IPS DF 19.7 (cell line): ENCODE results near the gene MCTP1.

Experiments
- DNase-seq: peaks from one replicate; pipeline ENCODE4 v3.0.0-alpha.2; 2013; ENCODE audit warnings: low read depth, low spot score

The MCTP1 gene

DNA sequence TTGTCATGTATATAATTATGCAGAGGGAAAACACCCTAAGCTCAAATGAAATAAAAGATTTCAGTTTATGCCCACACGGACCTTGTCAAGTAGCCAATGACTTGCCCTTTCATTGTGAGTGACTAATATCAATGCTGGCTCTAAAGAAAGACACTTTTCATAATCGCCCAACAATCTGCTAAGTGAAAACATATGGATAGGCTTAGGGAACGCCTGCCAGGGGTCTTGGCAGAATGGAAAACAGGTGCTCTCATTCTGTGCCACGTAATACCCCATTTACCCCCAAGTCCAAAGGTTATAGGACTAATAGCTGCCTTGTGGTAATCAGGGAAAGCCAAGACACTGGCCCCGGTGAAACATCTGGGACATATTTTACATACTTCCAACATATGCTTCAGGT, 508.7 kb downstream of the MCTP1 start:
- DNase-seq, result no peak

DNA sequence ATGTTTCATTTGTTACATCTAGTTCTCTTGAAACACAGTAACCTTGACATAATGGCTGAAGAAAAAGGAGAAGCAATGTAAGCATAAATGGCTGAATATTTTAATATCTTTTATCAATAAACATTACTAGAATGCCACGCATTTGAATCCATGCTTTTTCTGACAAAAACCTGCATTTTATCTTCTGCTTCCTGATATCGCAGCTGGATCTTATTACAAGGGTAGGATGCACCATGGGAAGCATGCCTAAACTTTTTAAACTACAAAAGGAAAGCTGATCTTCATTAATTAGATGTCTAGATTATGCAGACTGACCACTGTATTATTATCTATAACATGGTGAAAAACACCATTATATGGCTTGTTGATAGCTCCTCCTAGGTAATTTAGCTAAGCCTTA, 509.8 kb downstream of the MCTP1 start:
- DNase-seq, result no peak

DNA sequence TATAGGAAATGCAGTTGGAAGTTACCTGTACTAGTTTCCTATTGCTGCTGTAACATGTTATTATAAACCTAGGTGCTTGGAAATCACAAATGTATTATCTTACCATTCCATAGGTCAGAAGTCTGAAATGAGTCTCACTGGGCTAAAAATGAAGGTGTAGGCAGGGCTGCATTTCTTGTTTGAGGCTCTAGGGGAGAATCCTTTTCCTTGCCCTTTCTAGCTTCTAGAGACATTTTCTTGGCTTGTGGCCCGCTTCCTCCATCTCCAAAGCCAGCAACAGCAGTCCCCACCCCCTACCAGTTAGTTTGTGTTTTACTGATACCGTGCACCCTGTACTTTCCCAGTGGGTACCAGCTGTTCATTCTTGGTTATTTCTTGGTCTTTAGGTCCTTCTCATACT, 513.2 kb downstream of the MCTP1 start:
- DNase-seq, result no peak

- no peak for DNase-seq
These were observed 514.9 kb downstream of the MCTP1 start for GRCh38 chr5:94769996-94770395.

- DNase-seq, result no peak
These were observed 523.1 kb downstream of the MCTP1 start for GRCh38 chr5:94761786-94762185.

DNA sequence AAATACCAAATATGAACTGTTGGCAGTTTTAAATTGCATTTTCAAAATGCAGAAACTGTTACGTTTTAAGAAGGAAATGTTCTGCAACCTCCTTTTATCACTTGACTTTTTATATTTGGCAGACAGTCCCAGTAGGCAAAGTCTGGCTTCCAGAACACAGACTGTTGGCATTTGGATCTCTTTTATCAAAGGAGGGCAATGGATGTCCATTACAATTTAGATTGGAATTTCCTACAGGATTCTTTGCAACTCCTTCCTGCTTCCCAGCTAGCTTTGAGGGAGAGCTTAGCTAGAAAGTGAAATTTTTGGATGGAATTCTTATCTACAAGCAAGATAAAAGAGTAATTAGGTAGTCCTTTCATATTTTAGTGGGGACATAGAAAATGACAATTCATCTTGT, 523.8 kb downstream of the MCTP1 start:
- DNase-seq, result no peak

GRCh38 chr5:94759961-94760360, 524.9 kb downstream of the MCTP1 start:
- DNase-seq, result no peak

DNA sequence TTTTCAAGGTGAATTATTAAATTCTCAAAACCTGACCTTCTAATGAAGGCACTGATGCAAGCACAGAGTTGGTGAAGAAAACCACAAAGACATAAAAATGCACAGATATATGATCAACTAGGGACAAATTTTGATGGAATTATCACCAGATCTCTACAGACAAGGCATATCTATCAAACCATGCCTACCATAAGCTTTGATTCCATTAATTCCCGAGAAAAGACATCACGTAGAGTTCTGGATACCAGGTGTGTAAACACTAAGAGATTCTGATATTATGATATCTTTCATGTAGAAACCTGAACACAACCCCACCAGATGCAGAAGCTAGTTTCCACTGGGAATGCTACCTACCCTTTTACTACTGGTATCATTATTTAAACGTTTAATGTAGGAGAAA, 525.9 kb downstream of the MCTP1 start:
- DNase-seq, result no peak

DNA sequence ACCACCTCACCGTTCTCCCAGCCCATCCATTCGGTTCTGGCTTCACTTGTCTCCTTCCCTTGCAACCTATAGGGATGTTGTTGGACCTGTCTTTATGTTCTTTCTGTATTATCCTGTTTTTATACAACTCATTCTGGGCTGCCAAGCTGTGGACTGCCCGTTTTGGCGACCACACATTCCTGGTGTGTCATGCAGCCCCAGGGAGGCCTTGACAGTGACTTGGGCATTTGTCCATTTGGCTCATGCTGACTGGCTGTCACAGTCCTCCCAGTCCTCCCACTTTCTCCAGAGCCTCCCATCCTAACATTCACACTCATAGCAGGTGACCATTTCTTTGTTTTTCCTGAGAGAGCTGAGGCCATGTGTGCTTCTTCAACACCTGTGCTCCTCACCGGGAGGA, 530.1 kb downstream of the MCTP1 start:
- DNase-seq, result no peak

GRCh38 chr5:94751460-94751859, 533.4 kb downstream of the MCTP1 start:
- DNase-seq, result no peak

- no peak for DNase-seq
These were observed 534.2 kb downstream of the MCTP1 start for GRCh38 chr5:94750681-94751080.

- DNase-seq, result no peak
These were observed 535.9 kb downstream of the MCTP1 start for GRCh38 chr5:94749042-94749441.

DNA sequence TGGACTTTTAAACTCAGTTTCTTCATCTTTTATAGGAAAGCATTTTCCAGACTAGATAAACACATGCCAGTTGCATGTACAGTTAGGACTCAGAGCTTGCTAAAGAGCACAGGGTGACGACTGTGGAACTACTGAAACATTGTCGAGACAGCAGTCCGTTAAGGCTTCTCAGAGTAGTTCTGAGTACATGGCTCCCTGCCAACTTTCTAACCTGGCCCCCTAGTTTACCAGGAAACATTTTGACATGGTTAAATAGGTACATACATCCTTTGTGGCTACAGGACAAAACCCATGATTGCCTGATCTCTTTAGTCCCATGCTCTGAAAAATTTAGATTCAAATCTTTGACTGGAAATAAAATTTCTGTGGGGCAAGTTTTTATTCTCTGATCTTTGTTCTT, 536.7 kb downstream of the MCTP1 start:
- DNase-seq, result no peak

- DNase-seq, result no peak
These were observed 537.5 kb downstream of the MCTP1 start for GRCh38 chr5:94747371-94747770.

GRCh38 chr5:94746731-94747124, 538.2 kb downstream of the MCTP1 start:
- no peak for DNase-seq

- DNase-seq, result no peak
These were observed 538.8 kb downstream of the MCTP1 start for GRCh38 chr5:94745786-94746730.

GRCh38 chr5:94744906-94745305, 540.0 kb downstream of the MCTP1 start:
- DNase-seq, result no peak

DNA sequence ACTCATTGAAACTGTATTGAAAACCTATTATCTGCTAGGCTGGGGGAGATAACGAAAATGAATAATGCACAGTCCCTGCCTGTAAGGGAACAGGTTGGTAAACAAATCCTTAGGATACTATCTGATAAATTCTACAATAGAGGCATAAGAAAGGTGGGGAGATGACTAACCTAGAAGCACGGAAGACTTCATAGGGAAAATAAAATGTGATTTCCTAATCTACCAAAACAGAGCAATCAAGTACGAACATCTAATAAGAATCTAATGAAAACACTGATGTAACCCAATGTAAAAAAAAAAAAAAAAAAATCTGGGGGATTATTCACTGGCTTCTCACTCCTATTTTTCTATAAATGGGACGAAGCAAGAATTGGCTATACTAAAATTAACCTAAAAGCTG, 542.0 kb downstream of the MCTP1 start:
- no peak for DNase-seq

DNA sequence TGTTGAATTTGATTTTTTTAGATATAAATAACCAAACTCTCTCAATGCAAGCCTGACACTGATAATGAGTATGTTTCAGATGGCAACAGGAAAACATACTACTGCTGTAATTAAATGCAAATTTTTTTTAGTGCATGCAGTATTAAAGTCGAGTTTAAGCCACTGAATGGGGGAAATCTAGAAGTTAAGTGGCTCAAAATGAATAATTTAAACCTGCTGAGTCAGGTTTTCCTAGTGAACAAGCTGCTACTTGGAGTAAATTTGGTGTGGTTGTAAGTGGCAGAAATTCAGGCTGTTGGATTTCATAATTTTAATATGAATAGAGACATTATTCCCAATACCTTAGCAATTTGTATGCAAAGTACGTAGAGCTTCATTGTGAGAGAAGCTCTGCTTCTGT, 544.6 kb downstream of the MCTP1 start:
- no peak for DNase-seq

DNA sequence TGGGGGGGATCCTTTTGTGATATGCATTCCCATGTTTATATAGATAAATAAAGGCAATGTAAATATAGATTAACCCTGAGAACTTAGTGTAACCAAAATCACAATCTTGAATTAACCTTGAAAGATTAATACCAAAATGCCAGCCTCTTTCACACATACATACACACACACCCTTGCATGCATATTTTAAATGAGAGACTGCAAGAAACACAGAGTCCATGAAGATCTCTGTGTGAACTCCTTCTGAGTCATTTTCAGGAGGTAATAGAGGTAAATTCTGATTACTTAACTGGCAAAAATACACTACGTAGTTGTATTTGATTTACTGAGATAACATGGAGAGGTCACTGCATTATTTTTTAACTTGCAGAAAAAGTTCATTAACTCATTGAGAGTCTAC, 548.4 kb downstream of the MCTP1 start:
- no peak for DNase-seq

GRCh38 chr5:94731471-94731870, 553.4 kb downstream of the MCTP1 start:
- no peak for DNase-seq

- no peak for DNase-seq
These were observed 559.8 kb downstream of the MCTP1 start for GRCh38 chr5:94725142-94725541.

GRCh38 chr5:94715768-94716167, 569.1 kb downstream of the MCTP1 start:
- no peak for DNase-seq

GRCh38 chr5:94711785-94712184, 573.1 kb downstream of the MCTP1 start:
- no peak for DNase-seq
